H1 (cell line): ENCODE measurements around the gene OXTR. TPM values are rescaled to one million over a fixed set of nuclear protein-coding genes. Genes with fewer than 3 reads are reported as not detected.

Source experiments
- ASH2L ChIP-seq: fragments of 200-600, 300-600 bp; sonication (generic); IDR thresholded peaks from one replicate; pipeline ENCODE4 v1.7.1; 2017; ENCODE audit warnings: low read length
- BACH1 ChIP-seq: IDR thresholded peaks from 2 replicates; pipeline ENCODE4 v1.6.1; 2012; ENCODE audit warnings: low read length, improper control_type of control experiment
- CEBPB ChIP-seq: IDR thresholded peaks from 2 replicates; pipeline ENCODE4 v1.6.1; 2012; ENCODE audit warnings: low read depth, low read length
- CHD2 ChIP-seq: IDR thresholded peaks from 2 replicates; pipeline ENCODE4 v1.6.1; 2012; ENCODE audit warnings: low read length, improper control_type of control experiment
- JUND ChIP-seq: IDR thresholded peaks from 2 replicates; pipeline ENCODE4 v1.6.1; 2011; ENCODE audit warnings: mild to moderate bottlenecking, improper control_type of control experiment, low read length
- KDM1A ChIP-seq: fragments of 200-600, 300-600 bp; sonication (generic); IDR thresholded peaks from 2 replicates; pipeline ENCODE4 v1.7.1; 2016; ENCODE audit warnings: mild to moderate bottlenecking, low read length, borderline replicate concordance
- KDM4A ChIP-seq: IDR thresholded peaks from one replicate; pipeline ENCODE4 v1.7.1; 2012; ENCODE audit warnings: low read depth, mild to moderate bottlenecking, moderate library complexity, low read length, inconsistent platforms; ENCODE audit not compliant: severe bottlenecking
- POLR2A ChIP-seq, 2 experiments: IDR thresholded peaks; 1 replicate in 1 of 2; 2 replicates in 1 of 2; pipeline ENCODE4 v1.6.1; 2011; ENCODE audit warnings: low read depth in 2 of 2, low read length in 2 of 2, mild to moderate bottlenecking in 2 of 2; ENCODE audit errors: control extremely low read depth in 1 of 2
- SP1 ChIP-seq: IDR thresholded peaks from 2 replicates; pipeline ENCODE4 v1.6.1; 2011; ENCODE audit warnings: low read depth, low read length
- polyA plus RNA-seq, 7 experiments: library from polyadenylated mRNA; depleted of rRNA in 3 of 7; stranded (reverse) in 5 of 7; unstranded in 2 of 7; fragments of >200 nt in 5 of 7; fragments of 200-250 nt in 2 of 7; gene quantifications; 1 replicate in 5 of 7; 2 replicates in 1 of 7; 4 replicates in 1 of 7; pipeline versions ENCODE4 v1.2.1 to v1.2.3, GENCODE V29; 2011 to 2013; ENCODE audit warnings: missing spikeins in 2 of 7, mixed read lengths in 2 of 7
- total RNA-seq: library from RNA; stranded (reverse); fragmentation: NEBNext Ultra II Directional; extraction: Animal tissue kit (Norgen Biotek cat#: 25700); gene quantifications from 2 replicates; pipeline ENCODE4 v1.2.1, GENCODE V29; 2021
- TF ChIP-seq, protein P1 (sequence below): IDR thresholded peaks from 2 replicates; pipeline ENCODE4 v1.6.1; 2012; ENCODE audit warnings: low read length, inconsistent platforms

OXTR gene
- total and polyA plus RNA-seq, 2 of the 8 experiments (the other 6 are each of a cell fraction or from before 2014, with no cell fraction given): 0.77 to 2.3 TPM

DNA sequence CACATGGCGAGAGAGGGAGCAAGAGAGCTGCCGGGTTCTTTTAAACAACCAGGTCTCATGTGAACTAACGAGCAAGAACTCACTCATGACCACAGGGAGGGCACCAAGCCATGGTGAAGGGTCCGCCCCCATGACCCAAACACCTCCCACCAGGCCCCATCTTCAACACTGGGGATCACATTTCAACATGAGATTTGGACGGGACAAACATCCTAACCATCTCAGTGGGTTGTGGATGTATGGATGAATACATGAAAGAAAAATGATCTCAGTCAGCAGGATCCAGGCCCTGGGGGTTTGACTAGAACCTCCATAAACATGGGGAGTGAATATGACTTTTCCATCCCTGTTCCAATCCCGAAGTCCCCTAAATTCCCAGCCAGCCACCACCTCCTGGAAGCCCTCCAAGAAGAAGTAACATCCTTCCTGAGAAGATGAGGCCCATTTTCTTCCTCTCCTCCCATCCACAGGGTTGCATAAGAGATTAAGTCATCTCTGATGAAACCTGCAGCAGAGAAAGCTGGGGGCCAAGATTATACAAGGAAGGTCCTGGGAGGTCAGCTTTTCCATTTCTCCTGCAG lies 26.3 kb downstream of the OXTR start (continued):
- TF ChIP-seq, protein P1, sequence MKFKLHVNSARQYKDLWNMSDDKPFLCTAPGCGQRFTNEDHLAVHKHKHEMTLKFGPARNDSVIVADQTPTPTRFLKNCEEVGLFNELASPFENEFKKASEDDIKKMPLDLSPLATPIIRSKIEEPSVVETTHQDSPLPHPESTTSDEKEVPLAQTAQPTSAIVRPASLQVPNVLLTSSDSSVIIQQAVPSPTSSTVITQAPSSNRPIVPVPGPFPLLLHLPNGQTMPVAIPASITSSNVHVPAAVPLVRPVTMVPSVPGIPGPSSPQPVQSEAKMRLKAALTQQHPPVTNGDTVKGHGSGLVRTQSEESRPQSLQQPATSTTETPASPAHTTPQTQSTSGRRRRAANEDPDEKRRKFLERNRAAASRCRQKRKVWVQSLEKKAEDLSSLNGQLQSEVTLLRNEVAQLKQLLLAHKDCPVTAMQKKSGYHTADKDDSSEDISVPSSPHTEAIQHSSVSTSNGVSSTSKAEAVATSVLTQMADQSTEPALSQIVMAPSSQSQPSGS: no peak
- TF ChIP-seq JUND: no peak
- TF ChIP-seq CEBPB: no peak
- TF ChIP-seq KDM4A: no peak
- TF ChIP-seq ASH2L: no peak
- TF ChIP-seq KDM1A: no peak
- no peak for TF ChIP-seq CHD2
- no peak for TF ChIP-seq BACH1
- no peak for TF ChIP-seq SP1
- no peak for TF ChIP-seq POLR2A (IDR thresholded peaks at IDR 0.05; ENCODE audit: control extremely low read depth in 1 of 2, low read depth in 2 of 2, low read length in 2 of 2)
